HEK293 (cell line): ENCODE measurements around the gene CCBE1.

Experiments used
- CTCF ChIA-PET: fragments of 350-600 bp; formaldehyde crosslinking; extraction: SDS; loops from one replicate; lab custom pipeline; 2021; ENCODE audit warnings: antibody characterized with exemption; lab: Yijun Ruan, JAX
- POLR2A ChIA-PET: fragments of 300-600 bp; formaldehyde crosslinking; extraction: SDS; loops from one replicate; lab custom pipeline; 2020; ENCODE audit warnings: antibody characterized with exemption, inconsistent platforms; lab: Yijun Ruan, JAX
- H3K27ac ChIP-seq: fragments of 200-500 bp; sonication (Bioruptor generic); 2 replicates; pipeline ENCODE4 v1.5.1; 2014; ENCODE audit warnings: low read depth, low read length, control low read depth, inconsistent platforms; ENCODE audit errors: extremely low read depth
- H3K36me3 ChIP-seq, 2 experiments: fragments of 200-500 bp in 1 of 2; sonication (Bioruptor generic) in 1 of 2; 1 replicate in 1 of 2; 2 replicates in 1 of 2; pipeline ENCODE4 v1.5.1; 2014 to 2017; ENCODE audit warnings: inconsistent platforms in 2 of 2, low read length in 2 of 2; ENCODE audit not compliant: control insufficient read depth in 2 of 2, insufficient read depth in 1 of 2
- H3K4me1 ChIP-seq: fragments of 200-500 bp; sonication (Bioruptor generic); 2 replicates; pipeline ENCODE4 v1.5.1; 2014; ENCODE audit warnings: mild to moderate bottlenecking, low read length, inconsistent platforms; ENCODE audit not compliant: control insufficient read depth, insufficient read depth
- H3K4me3 ChIP-seq: 2 replicates; pipeline ENCODE4 v1.5.1; 2011; ENCODE audit warnings: low read depth, mild to moderate bottlenecking, control low read depth, low read length, moderate library complexity
- H3K9me3 ChIP-seq: fragments of 200-500 bp; sonication (Bioruptor generic); 2 replicates; pipeline ENCODE4 v1.5.1; 2014; ENCODE audit warnings: low read depth, low read length, inconsistent platforms; ENCODE audit not compliant: control insufficient read depth, insufficient read depth
- FEZF1 ChIP-seq: fragments of 450-650 bp; formaldehyde crosslinking; IDR thresholded peaks from 2 replicates; pipeline ENCODE4 v1.5.1; 2016; ENCODE audit warnings: missing biosample characterization, missing genetic modification characterization
- GLI4 ChIP-seq: fragments of 450-650 bp; formaldehyde crosslinking; IDR thresholded peaks from 2 replicates; pipeline ENCODE4 v1.5.1; 2016; ENCODE audit warnings: missing biosample characterization, missing genetic modification characterization
- MEIS1 ChIP-seq: sonication (generic); formaldehyde crosslinking; IDR thresholded peaks from 2 replicates; pipeline ENCODE4 v1.8.1; 2022; ENCODE audit warnings: missing genetic modification reagents, mild to moderate bottlenecking, borderline replicate concordance
- OVOL3 ChIP-seq: fragments of 450-650 bp; formaldehyde crosslinking; IDR thresholded peaks from 2 replicates; pipeline ENCODE4 v1.5.1; 2016; ENCODE audit warnings: missing biosample characterization, missing genetic modification characterization
- SP3 ChIP-seq: fragments of 450-650 bp; formaldehyde crosslinking; IDR thresholded peaks from 2 replicates; pipeline ENCODE4 v1.5.1; 2016; ENCODE audit warnings: missing biosample characterization, missing genetic modification characterization
- ZEB2 ChIP-seq: fragments of 450-650 bp; formaldehyde crosslinking; IDR thresholded peaks from 2 replicates; pipeline ENCODE4 v1.5.1; 2016; ENCODE audit warnings: missing biosample characterization, missing genetic modification characterization
- ZNF211 ChIP-seq: fragments of 450-650 bp; formaldehyde crosslinking; IDR thresholded peaks from 2 replicates; pipeline ENCODE4 v1.5.1; 2016; ENCODE audit warnings: low read depth, missing biosample characterization, missing genetic modification characterization
- ZNF292 ChIP-seq: fragments of 450-650 bp; formaldehyde crosslinking; IDR thresholded peaks from 2 replicates; pipeline ENCODE4 v1.5.1; 2016; ENCODE audit warnings: low read depth, missing biosample characterization, missing genetic modification characterization, borderline replicate concordance
- ZNF530 ChIP-seq: fragments of 450-650 bp; formaldehyde crosslinking; IDR thresholded peaks from 2 replicates; pipeline ENCODE4 v1.5.1; 2016; ENCODE audit warnings: low read depth, missing biosample characterization, missing genetic modification characterization
- ZNF544 ChIP-seq: fragments of 450-650 bp; formaldehyde crosslinking; IDR thresholded peaks from 2 replicates; pipeline ENCODE4 v1.5.0; 2017; ENCODE audit warnings: missing biosample characterization, missing genetic modification characterization
- ZNF555 ChIP-seq: fragments of 450-650 bp; formaldehyde crosslinking; conservative IDR thresholded peaks from 2 replicates; pipeline ENCODE4 v1.5.1; 2017; ENCODE audit warnings: missing biosample characterization, mild to moderate bottlenecking, missing genetic modification characterization, inconsistent platforms
- ZNF707 ChIP-seq: fragments of 450-650 bp; formaldehyde crosslinking; IDR thresholded peaks from 2 replicates; pipeline ENCODE4 v1.5.1; 2016; ENCODE audit warnings: missing biosample characterization, missing genetic modification characterization
- ZNF776 ChIP-seq: fragments of 450-650 bp; formaldehyde crosslinking; IDR thresholded peaks from 2 replicates; pipeline ENCODE4 v1.5.0; 2017; ENCODE audit warnings: missing biosample characterization, missing genetic modification characterization, borderline replicate concordance
- ZNF777 ChIP-seq: fragments of 450-650 bp; formaldehyde crosslinking; IDR thresholded peaks from 2 replicates; pipeline ENCODE4 v1.5.1; 2017; ENCODE audit warnings: missing biosample characterization, missing genetic modification characterization, borderline replicate concordance
- ZNF837 ChIP-seq: fragments of 450-650 bp; formaldehyde crosslinking; IDR thresholded peaks from 2 replicates; pipeline ENCODE4 v1.5.1; 2016; ENCODE audit warnings: missing biosample characterization, missing genetic modification characterization
- TF ChIP-seq, protein P1 (sequence below): fragments of 450-650 bp; formaldehyde crosslinking; IDR thresholded peaks from 2 replicates; pipeline ENCODE4 v1.5.0; 2017; ENCODE audit warnings: missing biosample characterization, missing genetic modification characterization, borderline replicate concordance
- TF ChIP-seq, protein P2 (sequence below): fragments of 450-650 bp; formaldehyde crosslinking; IDR thresholded peaks from 2 replicates; pipeline ENCODE4 v1.5.1; 2016; ENCODE audit warnings: missing biosample characterization, missing genetic modification characterization
- TF ChIP-seq, protein P3 (sequence below): fragments of 450-650 bp; formaldehyde crosslinking; IDR thresholded peaks from 2 replicates; pipeline ENCODE4 v1.5.1; 2017; ENCODE audit warnings: missing biosample characterization, missing genetic modification characterization
- TF ChIP-seq, protein P4 (sequence below): fragments of 450-650 bp; formaldehyde crosslinking; IDR thresholded peaks from 2 replicates; pipeline ENCODE4 v1.5.1; 2016; ENCODE audit warnings: missing biosample characterization, missing genetic modification characterization

The CCBE1 gene

DNA sequence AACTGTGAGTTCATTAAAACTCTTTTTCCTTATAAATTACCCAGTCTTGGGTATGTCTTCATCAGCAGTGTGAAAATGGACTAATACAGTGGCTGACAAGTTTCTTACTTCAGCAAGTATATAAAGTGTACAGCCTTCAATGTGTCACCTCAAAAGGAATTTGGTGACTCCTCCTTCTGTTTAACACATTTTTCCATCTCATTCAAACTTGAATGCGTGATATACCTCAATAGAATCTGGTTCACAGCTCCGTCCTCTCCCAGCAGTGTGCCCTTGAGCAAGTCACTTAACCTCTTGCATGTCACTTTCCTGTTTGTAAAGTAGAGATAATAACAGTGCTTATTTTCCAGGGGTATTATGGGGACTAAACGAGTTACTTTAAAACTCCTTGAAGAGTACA lies 159.6 kb downstream of the CCBE1 start:
- CTCF ChIA-PET, result interaction anchor here (0.5 to 1.2 kb wide), 4 partner anchors 56 to 360 kb away, joined by 3 to 5 read pairs (median 4); no protein-coding TSS in a partner anchor
- Histone ChIP-seq H3K36me3 (no peaks in the 10 kb centered on the region), H3K9me3 (no peaks in the 10 kb centered on the region), H3K4me3 (no peak overlapping the region), H3K27ac (no peak overlapping the region), H3K4me1 (peaks cover 3% of the 10 kb centered on the region; the same call in 1 of the 2 replicates)
- POLR2A ChIA-PET, result no interaction called here
- TF ChIP-seq ZNF777 (tag by site-specific recombination), result no peak
- no peak for TF ChIP-seq ZNF707 (tag by site-specific recombination)
- no peak for TF ChIP-seq GLI4 (tag by site-specific recombination)
- TF ChIP-seq, protein P1, sequence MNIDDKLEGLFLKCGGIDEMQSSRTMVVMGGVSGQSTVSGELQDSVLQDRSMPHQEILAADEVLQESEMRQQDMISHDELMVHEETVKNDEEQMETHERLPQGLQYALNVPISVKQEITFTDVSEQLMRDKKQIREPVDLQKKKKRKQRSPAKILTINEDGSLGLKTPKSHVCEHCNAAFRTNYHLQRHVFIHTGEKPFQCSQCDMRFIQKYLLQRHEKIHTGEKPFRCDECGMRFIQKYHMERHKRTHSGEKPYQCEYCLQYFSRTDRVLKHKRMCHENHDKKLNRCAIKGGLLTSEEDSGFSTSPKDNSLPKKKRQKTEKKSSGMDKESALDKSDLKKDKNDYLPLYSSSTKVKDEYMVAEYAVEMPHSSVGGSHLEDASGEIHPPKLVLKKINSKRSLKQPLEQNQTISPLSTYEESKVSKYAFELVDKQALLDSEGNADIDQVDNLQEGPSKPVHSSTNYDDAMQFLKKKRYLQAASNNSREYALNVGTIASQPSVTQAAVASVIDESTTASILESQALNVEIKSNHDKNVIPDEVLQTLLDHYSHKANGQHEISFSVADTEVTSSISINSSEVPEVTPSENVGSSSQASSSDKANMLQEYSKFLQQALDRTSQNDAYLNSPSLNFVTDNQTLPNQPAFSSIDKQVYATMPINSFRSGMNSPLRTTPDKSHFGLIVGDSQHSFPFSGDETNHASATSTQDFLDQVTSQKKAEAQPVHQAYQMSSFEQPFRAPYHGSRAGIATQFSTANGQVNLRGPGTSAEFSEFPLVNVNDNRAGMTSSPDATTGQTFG (tag by site-specific recombination), result no peak
- TF ChIP-seq OVOL3 (tag by site-specific recombination), result no peak
- TF ChIP-seq, protein P2, sequence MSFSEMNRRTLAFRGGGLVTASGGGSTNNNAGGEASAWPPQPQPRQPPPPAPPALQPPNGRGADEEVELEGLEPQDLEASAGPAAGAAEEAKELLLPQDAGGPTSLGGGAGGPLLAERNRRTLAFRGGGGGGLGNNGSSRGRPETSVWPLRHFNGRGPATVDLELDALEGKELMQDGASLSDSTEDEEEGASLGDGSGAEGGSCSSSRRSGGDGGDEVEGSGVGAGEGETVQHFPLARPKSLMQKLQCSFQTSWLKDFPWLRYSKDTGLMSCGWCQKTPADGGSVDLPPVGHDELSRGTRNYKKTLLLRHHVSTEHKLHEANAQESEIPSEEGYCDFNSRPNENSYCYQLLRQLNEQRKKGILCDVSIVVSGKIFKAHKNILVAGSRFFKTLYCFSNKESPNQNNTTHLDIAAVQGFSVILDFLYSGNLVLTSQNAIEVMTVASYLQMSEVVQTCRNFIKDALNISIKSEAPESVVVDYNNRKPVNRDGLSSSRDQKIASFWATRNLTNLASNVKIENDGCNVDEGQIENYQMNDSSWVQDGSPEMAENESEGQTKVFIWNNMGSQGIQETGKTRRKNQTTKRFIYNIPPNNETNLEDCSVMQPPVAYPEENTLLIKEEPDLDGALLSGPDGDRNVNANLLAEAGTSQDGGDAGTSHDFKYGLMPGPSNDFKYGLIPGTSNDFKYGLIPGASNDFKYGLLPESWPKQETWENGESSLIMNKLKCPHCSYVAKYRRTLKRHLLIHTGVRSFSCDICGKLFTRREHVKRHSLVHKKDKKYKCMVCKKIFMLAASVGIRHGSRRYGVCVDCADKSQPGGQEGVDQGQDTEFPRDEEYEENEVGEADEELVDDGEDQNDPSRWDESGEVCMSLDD, result no peak
- no peak for TF ChIP-seq MEIS1 (CRISPR knock-in tag)
- no peak for TF ChIP-seq ZNF211 (tag by site-specific recombination)
- no peak for TF ChIP-seq SP3 (tag by site-specific recombination)

DNA sequence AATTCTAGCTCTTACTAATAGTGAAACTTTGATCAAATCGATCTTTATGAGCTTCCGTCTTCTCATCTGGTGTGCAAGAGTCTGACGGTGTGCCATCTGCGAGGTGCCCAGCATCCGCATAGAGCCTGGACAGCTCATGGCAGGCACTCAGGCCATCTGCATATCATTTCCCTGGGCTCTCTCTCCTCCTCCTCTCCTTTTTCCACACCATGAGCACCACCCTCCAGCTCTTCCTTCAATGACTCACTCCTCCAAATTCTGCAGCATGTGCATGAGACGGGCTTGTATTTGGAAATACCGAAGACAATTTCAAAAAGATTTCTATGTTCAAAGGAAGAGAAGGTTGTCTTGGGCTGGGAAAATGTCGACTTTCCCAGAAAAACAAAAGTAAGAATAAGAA lies 161.1 kb downstream of the CCBE1 start:
- H3K4me3 ChIP-seq, result no peak overlapping the region
- ChIA-PET CTCF (no interaction called here), POLR2A (no interaction called here)
- H3K27ac ChIP-seq, result no peak overlapping the region
- TF ChIP-seq ZNF544 (tag by site-specific recombination), result no peak
- TF ChIP-seq ZNF292 (tag by site-specific recombination), result no peak
- TF ChIP-seq, protein P3, sequence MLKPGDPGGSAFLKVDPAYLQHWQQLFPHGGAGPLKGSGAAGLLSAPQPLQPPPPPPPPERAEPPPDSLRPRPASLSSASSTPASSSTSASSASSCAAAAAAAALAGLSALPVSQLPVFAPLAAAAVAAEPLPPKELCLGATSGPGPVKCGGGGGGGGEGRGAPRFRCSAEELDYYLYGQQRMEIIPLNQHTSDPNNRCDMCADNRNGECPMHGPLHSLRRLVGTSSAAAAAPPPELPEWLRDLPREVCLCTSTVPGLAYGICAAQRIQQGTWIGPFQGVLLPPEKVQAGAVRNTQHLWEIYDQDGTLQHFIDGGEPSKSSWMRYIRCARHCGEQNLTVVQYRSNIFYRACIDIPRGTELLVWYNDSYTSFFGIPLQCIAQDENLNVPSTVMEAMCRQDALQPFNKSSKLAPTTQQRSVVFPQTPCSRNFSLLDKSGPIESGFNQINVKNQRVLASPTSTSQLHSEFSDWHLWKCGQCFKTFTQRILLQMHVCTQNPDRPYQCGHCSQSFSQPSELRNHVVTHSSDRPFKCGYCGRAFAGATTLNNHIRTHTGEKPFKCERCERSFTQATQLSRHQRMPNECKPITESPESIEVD, result no peak
- no peak for TF ChIP-seq ZEB2 (tag by site-specific recombination)
- TF ChIP-seq ZNF837 (tag by site-specific recombination), result no peak
- no peak for TF ChIP-seq FEZF1
- no peak for TF ChIP-seq ZNF707 (tag by site-specific recombination)
- no peak for TF ChIP-seq ZNF776 (tag by site-specific recombination)
- TF ChIP-seq, protein P4, sequence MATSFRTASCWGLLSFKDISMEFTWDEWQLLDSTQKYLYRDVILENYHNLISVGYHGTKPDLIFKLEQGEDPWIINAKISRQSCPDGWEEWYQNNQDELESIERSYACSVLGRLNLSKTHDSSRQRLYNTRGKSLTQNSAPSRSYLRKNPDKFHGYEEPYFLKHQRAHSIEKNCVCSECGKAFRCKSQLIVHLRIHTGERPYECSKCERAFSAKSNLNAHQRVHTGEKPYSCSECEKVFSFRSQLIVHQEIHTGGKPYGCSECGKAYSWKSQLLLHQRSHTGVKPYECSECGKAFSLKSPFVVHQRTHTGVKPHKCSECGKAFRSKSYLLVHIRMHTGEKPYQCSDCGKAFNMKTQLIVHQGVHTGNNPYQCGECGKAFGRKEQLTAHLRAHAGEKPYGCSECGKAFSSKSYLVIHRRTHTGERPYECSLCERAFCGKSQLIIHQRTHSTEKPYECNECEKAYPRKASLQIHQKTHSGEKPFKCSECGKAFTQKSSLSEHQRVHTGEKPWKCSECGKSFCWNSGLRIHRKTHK (tag by site-specific recombination), result no peak
- TF ChIP-seq MEIS1 (CRISPR knock-in tag), result no peak
- TF ChIP-seq ZNF555, result no peak
- no peak for TF ChIP-seq ZNF530 (tag by site-specific recombination)
- H3K9me3 ChIP-seq, result no peaks in the 10 kb centered on the region
- no peaks in the 10 kb centered on the region for H3K36me3 ChIP-seq
- peaks cover 3% of the 10 kb centered on the region; the same call in 1 of the 2 replicates for H3K4me1 ChIP-seq
